Stimulated activated CD8-positive, alpha-beta memory T cell treated with anti-CD3 and anti-CD28 coated beads, Interleukin-15, amount 100 ng/mL, for 24 hours (primary cell): ENCODE results near the gene SPX.
A peak's percentile ranks its signal among the peaks of the same experiment; 100 is the strongest.

ENCODE experiments used
- DNase-seq: peaks from one replicate; pipeline ENCODE4 v3.0.0-alpha.2; 2020; ENCODE audit warnings: low read depth

The SPX gene, protein sequence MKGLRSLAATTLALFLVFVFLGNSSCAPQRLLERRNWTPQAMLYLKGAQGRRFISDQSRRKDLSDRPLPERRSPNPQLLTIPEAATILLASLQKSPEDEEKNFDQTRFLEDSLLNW

DNA sequence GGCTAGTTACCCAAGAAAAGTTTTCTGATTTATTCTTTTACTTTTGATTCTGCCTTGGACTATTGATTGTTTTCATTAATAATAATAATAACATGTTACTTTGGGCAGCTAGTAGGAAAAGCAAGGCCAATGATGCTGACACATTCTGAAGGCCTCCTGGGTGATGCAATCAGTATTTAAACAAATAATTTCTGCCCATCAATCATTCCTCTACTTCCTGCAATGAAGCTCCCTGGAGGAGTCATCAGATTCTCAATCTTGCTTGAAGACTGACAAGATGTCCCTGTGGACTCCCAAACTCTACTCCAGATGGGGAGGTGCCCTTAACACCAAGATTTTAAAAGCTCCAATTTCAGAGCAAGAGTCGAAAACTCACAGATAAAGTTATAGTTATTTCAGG lies at the start of gene SPX:
Gene SPX, plus strand, starts transcription at position 244 of the 400 bp plus-strand sequence. CDS start 177 bp downstream, outside the sequence.
- DNase-seq = no peak

DNA sequence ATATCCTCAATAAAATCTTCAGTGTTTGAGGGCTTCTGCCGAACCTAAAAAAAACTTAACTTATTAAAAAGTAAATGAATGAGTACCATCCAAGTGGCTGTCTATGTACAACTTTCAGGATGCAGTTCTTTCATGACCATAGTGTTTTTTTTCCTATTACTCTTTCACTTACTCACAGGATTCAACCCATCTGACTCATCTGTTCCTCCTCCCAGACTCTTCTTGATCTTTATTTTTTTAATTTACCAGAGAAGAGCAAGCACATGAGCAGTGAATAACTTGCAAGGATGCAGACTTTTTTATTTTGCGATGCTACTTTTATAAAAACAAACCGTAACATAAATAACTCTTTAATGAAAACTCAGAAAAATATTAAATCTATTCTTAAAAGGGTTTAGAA lies 49.1 kb upstream of the SPX start:
- DNase-seq = no peak

DNA sequence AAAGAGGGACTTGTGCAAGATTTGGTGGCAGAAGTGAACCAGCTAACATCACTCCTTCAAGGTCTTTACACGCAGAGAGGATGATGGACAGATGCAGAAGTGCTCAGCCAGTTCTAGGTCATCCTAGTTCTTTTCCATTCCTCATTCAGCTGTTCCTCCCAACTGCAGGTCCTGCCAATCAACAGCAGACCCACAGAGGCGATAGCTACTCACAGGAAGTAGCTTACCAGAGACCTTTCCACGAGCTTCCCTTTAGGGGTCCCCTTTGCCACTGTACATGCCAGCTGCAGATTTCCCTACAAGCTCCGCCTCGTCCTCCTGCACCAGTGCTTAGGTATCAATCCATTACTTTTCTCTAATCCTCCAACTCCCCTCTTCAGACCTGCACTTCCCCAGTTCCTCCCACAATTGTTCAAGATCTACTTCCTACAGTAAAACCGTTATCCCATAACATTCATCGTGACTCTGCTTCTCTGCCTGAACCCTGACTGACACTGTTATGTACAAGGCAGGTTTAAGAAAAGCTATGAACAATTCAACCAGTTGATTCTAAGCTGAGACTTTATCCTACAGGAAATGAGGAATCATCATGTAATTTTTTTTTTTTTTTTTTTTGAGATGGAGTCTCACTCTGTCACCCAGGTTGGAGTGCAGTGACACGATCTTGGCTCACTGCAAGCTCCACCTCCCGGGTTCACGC lies 47.2 kb upstream of the SPX start:
- DNase-seq = no peak

DNA sequence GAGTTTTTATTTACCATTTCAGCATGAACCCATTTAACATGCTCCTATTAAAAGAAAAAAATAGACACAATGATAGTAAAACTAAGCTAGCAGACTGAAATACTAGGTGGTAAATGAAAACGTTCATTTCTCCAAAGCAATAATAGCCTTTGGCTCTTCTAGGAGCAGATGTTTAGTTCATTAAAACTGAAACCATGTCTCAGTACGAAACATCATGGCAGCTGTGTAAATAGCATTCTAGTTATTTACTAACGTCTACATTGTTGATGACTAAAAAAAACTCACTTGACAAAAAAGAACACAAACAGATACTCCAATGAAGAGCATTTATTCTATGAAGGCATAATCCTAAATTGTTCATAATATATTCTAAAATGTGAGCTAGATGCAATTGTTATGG lies 42.6 kb upstream of the SPX start:
- DNase-seq = no peak

DNA sequence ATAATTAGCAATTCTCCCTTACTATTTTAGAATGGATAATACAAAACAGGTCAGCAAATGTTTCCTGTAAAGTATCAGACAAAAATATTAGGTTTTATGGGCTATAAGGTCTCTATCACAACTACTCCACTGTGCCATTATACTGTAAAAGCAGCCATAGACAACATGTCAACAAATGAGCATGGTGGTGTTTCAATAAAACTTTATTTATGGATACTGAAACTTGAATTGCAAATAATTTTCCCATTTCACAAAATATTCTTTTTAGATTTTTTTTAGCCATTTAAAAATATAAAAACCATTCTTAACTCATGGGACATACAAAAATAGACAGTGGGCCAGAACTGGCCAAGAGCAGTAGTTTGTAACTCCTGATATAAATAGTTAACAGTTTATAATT lies 40.1 kb upstream of the SPX start:
- no peak for DNase-seq

DNA sequence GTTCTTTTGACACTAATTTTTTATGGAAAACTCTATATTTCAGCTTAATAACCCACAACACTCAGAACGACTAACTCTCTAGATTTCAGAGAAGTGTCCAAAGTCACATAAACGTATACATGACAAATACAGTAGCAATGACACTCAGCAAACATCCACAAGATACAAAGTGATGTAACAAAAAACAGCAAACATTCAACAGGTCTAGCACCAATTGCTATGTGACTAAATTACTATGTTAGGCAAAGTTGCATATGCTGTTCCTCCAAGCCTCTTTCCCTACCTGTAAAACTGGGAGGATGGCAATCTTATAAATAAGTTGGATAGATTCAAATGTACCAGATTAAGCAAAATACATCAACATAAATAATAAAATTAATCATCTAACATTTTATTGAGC lies 26.3 kb upstream of the SPX start:
- no peak for DNase-seq

DNA sequence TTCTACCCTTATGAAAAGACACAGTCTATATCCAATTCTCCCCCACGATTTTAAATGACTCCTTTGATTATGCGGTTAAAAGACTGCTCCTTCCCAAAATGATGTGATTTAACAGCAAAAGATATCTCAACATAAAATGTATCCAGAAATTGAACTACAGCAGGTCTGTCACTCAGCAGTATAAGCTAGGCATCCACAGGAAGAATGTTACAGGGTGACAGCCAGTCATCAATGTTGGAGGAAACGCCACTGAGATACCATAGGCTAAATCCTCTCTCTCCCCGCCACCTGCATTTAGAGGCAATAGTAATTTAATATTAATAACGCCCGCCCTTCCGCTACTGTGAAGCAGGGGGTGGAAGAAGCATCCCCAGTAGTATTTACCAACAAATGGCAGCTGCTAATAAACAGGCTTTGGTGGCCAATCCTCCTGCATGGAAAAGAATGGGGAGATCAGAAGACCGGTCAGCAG lies 25.3 kb upstream of the SPX start:
- no peak for DNase-seq

DNA sequence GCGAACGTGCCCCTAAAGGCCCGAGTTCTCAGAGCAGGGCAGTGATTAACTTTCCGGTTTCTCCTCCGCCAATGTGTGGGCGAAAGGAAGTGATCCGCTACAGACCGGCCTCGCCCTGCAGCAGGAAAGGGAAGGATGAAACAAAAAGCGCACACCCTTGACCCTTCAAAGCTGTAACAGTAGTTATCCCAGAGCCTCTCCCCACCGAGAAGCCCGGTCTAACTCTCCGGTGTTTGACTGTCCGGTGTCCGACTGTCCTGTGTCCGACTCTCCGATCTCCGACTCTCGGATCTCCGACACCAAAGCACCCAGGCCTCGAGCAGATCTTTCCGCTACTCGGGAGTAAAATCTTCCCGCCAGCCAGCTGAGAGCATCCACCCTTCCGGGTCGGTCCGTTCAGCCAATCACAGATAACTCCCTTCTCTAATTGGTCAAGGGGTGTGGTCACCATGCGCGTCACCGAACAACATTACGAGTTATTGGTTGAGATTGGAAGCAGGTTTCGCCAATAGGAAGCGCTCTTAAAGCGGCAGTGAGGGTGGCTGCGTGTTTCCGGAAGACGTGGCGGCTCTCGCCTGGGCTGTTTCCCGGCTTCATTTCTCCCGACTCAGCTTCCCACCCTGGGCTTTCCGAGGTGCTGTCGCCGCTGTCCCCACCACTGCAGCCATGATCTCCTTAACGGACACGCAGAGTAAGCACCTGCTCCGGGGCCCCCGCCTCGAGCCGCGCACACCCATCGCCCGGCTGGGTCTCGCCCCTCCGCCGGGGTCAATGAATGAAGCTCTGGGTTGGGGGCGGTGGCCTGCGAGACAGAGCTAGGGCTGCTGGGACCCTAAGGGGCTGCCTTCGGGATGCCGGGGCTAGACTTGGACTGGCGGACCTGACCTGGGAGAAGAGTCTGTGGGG lies 24.6 kb upstream of the SPX start, which contains the start of the genes GOLT1B and RECQL:
Gene GOLT1B, plus strand, starts transcription at position 532 of the 906 bp plus-strand sequence. Its CDS starts 135 bp downstream, at position 667.
Gene RECQL, minus strand, starts transcription at position 378 of the 906 bp plus-strand sequence. CDS start 2,065 bp downstream, outside the sequence.
- peak; percentile 56 for DNase-seq

DNA sequence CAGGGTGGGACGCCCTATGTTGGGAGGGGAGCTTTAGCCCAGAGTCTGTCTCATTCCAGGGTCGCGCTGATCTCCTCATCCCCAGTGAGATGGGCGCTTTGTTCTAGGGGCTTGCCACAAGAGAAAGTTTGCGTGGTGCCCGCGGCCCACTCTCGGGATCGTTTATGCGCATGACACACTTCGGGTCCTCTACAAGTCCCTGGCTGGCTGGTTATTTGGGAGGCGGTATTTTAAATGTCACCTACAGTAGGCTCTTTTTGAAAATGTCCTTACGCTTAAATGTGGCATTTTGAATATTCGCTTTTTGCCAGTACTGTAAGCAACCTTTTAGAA lies 24.0 kb upstream of the SPX start:
- DNase-seq = no peak

DNA sequence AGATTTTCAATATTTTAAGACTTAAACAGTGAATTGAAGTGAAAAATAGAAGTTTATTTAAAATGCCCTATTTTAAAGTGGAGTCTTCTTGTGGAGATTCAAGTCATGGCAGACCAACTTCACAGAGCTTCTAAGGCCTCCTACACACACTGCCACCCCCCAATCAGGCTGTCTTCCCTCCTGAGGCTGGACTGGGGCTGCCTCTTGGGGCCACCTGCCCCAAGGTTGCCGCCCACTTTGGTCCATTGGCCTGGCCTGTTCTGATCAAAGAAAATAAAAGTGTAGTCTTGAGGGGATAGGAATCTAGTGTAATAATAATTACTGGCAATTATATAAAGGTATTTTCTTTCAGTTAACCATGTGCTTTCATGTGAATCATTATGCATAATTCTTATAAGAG lies 23.2 kb upstream of the SPX start:
- no peak for DNase-seq

DNA sequence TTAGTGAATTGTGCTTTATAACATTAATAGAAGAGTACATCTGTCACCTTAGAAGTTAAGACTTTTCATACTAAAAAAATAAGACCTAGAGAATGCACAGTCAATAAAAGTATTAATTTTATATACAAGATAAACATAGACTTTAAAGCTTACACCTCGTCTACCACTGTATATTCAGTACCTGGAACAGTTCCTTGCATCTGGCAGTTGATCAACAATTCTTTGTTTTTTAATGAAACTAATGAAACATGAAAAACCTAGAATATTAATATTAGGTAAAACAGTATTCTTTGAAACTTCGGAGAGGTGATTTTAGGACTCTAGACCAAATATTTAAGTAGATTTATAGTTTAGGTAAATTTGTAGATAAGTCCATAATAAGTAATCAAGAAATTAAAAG lies 20.2 kb upstream of the SPX start:
- DNase-seq = no peak

DNA sequence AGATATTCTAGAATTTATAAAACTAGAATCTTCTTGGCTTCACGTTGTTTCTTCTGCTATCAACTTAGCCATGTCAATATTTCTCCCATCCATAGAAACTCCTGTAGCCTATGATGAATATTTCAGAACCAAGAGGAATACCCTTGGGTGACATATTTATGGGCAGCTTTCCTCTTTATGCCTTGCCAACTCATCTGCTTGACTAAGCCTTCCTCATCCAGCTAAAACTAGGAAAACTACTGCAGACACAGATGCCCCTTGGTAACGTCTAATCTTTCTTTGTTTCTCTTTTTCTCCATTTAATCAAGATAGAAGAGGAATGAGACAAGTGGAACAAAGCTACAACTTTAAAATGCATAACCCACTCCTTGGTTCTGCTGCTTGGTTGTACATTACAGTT lies 18.2 kb upstream of the SPX start:
- no peak for DNase-seq

DNA sequence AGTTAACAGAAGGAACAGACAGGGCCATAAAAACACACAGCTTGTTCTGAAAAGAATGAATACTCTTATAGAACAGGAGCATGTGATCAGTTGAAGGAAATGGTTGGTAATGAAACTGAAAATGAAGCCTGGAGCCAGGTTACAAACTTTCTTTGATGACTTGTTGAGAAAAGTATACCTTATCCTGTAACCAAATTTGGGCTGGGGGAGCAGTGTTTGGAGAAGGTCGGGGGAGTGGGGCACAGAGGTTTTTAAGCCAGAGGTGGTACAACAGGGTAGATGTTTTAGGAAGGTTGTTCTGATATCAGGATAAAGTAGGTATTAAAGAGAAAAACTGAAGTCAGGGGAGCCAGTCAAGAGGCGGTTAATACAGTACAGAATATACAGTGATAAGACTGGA lies 16.3 kb upstream of the SPX start:
- DNase-seq = no peak

DNA sequence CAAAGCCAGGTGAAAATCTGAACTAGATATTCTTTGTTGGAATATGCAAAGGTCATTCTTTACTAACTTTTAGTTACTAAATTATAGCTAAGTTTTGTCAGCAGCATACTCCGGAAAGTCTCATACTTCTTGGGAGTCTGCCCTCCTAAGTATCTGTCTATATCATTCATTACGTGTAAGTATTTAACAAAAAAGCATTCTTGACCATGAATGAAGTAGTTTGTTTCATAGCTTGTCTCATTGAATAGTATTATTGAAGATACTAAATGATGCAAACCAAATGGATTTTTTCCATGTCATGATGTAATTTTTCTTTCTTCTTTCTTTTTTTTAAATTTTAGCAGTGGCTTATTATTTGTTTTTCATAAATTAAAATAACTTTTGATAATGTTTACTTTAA lies 9.8 kb upstream of the SPX start:
- no peak for DNase-seq

DNA sequence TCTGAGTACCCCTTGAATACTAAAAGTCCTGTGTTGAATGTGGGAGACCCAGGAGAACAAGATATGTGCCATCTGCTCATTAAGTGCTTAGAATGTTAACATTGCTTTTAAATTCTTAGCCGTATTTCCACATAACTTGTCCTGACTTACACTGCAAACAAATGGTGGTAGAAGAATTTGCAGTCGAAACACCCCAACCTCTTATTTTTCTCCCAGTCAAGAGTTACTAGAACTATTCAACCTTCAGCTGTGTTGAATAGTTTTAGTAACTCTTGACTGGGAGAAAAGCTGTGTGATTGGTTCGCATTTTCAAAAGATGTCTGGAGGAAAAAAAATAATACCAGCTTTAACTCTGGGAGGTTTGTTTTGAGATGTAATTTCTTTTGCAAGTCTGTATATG lies 7.6 kb upstream of the SPX start:
- DNase-seq = no peak

DNA sequence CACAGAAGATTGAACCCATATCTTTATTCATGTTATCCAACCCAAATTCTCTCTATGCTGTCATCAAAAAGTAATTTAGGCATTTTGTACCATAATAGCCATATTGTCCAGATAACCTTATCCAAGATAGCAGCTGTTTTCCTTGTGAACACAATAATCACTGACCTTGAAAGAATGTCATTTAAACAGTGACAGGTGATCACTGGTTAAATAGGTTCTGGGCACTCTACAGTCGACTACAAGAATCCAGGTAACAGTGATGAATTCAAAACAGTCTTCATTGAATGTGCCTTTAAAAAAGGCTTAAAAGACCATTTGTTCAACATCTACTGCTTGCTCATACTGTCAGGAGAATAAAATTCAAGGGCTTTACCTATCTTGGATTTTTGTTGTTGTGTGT lies 4.6 kb upstream of the SPX start:
- no peak for DNase-seq

DNA sequence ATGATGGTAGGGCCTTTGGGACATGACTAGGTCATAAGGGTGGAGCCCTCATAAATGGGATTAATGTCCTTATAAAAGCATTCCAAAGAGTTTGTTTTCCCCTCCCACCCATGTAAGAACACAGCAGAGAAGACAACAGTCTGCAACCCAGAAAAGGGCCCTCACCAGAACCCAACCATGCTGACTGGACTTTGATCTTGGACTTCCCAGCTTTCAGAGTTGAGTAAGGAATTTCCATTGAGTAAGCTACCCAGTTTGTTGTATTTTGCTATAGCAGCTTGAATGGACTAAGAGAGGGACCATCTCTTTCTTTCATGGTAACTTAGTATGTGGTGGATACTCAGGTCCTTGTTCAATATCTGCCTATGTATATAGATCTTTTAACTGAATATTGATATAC lies 2.9 kb upstream of the SPX start:
- no peak for DNase-seq

DNA sequence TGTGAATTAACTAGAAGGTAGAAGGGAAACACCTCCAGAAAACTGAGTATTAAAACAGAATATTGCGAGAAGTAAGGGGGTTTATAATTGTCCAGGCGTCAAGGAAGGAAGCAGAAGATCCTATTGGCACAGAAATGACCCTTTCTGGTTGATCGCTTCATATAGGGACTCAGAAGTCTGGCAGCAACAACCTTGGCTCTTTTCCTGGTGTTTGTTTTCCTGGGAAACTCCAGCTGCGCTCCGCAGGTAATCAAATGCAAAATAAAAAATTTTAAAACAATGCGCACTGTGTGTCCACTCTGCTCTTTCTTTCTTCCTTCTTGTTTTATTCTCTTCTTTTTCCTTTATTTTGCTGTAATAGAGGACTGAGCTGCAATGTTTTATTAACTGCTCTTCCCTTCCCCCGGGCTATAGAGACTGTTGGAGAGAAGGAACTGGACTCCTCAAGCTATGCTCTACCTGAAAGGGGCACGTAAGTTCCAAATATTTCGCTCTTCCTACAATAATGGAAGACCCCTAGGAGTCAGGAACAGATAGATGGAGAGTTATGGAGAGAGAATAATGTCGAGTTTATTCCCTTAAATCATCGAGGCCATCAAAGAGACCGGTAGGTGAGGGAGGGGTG lies 737 bp downstream of the SPX start:
- DNase-seq = no peak

DNA sequence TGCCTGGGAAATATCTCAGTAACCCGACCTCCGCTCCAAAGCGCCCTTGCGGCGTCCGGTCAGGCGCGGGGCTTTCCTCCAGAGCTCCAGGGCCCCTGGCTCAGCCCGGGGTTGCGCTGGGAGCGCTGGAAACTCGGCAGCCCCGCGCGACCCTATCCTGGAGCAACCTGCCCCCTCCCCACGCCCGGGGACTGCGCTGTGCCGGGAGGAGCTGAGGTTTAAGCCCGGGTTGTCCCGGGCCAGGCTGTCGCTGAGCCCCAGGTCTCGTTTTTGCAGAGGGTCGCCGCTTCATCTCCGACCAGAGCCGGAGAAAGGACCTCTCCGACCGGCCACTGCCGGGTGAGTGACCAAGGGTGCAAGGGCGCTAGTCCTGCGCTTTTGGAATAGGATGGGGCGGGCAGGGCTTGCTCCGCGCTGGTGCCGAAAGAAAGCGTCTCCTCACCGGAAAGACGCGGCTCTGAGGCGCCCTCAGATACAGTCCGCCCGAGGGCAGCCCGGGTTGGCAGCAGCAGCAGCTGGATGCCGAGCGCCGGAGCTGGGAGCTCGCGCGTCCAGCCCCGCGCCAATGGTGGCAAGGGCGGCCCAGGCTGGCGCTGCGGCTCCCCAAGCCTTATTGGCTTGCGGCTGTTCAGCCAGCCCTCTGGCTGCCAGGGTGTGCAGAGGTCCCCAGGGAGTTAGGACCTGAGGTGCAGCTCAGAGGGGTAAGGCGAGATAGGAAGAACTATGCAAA lies 1.5 kb downstream of the SPX start:
- peak; percentile 10 for DNase-seq

DNA sequence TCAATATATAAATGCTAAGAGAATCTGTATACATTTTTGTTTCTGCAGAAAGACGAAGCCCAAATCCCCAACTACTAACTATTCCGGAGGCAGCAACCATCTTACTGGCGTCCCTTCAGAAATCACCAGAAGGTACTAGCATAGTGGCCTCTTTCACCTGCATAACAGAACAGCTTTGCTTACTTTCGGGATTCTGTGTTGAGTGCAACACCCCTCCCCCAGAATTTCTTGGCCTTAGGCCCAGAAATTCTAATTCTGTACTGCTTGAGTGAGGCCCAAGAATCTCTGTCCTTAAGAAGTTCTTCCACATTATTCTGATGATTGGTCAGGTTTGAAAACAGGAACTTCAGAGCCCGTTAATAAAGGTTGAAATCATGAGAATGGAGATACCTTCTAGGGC lies 2.9 kb downstream of the SPX start:
- DNase-seq = no peak

DNA sequence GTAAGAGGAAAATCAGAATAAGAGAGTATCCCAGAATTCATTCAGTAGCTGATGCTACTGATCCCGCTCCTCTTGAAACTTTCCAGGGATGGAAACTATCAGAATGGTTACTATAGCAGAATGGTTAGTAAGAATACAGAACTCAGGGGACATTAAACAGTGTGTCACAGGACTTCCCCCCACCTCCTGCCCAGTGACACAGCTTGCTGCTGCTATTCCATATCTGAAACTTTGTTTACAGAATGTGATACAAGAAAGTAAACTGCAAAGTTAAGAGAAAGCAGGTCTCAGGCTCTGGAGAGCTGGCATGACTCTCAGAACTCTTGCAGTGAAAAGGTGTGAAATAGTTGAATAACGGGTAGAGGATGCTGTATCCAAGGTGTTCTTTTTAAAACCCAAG lies 3.4 kb downstream of the SPX start:
- DNase-seq = no peak
